Measurements from ENCODE around the gene ABHD6. TPM values are rescaled to one million over a fixed set of nuclear protein-coding genes. Genes with fewer than 3 reads are reported as not detected.
A peak's percentile ranks its signal among the peaks of the same experiment; 100 is the strongest.
"Not testable (repeated sequence)": the region's sequence is repeated elsewhere in the genome, so short reads cannot be mapped to it uniquely, and the experiment has no call there.

ABHD6 gene
- total RNA-seq, 1 experiment from 2014 or later: 8.9 TPM

- no peak for DNase-seq (ENCODE audit: low read depth)
- in situ Hi-C loops (cut with HindIII; ENCODE audit: low pct_unique_long_range_greater_than_20kb, low sequenced_read_pairs): no loop called here
Observed at GRCh38 chr3:58236527-58237237, 910 bp upstream of the ABHD6 start.

- in situ Hi-C loops (cut with HindIII; ENCODE audit: low pct_unique_long_range_greater_than_20kb, low sequenced_read_pairs): no loop called here
- DNase-seq (ENCODE audit: low read depth): no peak
Observed at GRCh38 chr3:58237941-58238681, 519 bp downstream of the ABHD6 start.

- DNase-seq (ENCODE audit: low read depth): no peak
- in situ Hi-C loops (cut with HindIII; ENCODE audit: low pct_unique_long_range_greater_than_20kb, low sequenced_read_pairs): no loop called here
Observed at GRCh38 chr3:58238830-58239229, 1.2 kb downstream of the ABHD6 start.

- in situ Hi-C loops (cut with HindIII; ENCODE audit: low pct_unique_long_range_greater_than_20kb, low sequenced_read_pairs): no loop called here
- DNase-seq (ENCODE audit: low read depth): no peak
Observed at GRCh38 chr3:58241306-58242044, 3.9 kb downstream of the ABHD6 start.

- no peak for DNase-seq (ENCODE audit: low read depth)
- in situ Hi-C loops (cut with HindIII; ENCODE audit: low pct_unique_long_range_greater_than_20kb, low sequenced_read_pairs): no loop called here
Observed at GRCh38 chr3:58242340-58242739, 4.7 kb downstream of the ABHD6 start.

- DNase-seq (ENCODE audit: low read depth); in situ Hi-C loops (cut with HindIII; ENCODE audit: low pct_unique_long_range_greater_than_20kb, low sequenced_read_pairs): not testable (repeated sequence)
Observed at GRCh38 chr3:58242860-58243259, 5.3 kb downstream of the ABHD6 start.

- no peak for DNase-seq (ENCODE audit: low read depth)
- in situ Hi-C loops (cut with HindIII; ENCODE audit: low pct_unique_long_range_greater_than_20kb, low sequenced_read_pairs): no loop called here
Observed at GRCh38 chr3:58243976-58244585, 6.5 kb downstream of the ABHD6 start.

GRCh38 chr3:58246148-58247047 lies 8.8 kb downstream of the ABHD6 start:
- DNase-seq (ENCODE audit: low read depth): no peak
- in situ Hi-C loops (cut with HindIII; ENCODE audit: low pct_unique_long_range_greater_than_20kb, low sequenced_read_pairs): no loop called here

GRCh38 chr3:58249358-58250092 lies 11.9 kb downstream of the ABHD6 start:
- peak; percentile 41 for DNase-seq (ENCODE audit: low read depth)
- in situ Hi-C loops (cut with HindIII; ENCODE audit: low pct_unique_long_range_greater_than_20kb, low sequenced_read_pairs): no loop called here

GRCh38 chr3:58250093-58250707 lies 12.6 kb downstream of the ABHD6 start:
- in situ Hi-C loops (cut with HindIII; ENCODE audit: low pct_unique_long_range_greater_than_20kb, low sequenced_read_pairs): no loop called here

GRCh38 chr3:58251631-58252035 lies 14.0 kb downstream of the ABHD6 start:
- DNase-seq (ENCODE audit: low read depth): no peak
- in situ Hi-C loops (cut with HindIII; ENCODE audit: low pct_unique_long_range_greater_than_20kb, low sequenced_read_pairs): no loop called here

More at GRCh38 chr3:58250093-58250707, 12.6 kb downstream of the ABHD6 start:
- DNase-seq (ENCODE audit: low read depth): no peak

- in situ Hi-C loops (cut with HindIII; ENCODE audit: low pct_unique_long_range_greater_than_20kb, low sequenced_read_pairs): no loop called here
- DNase-seq (ENCODE audit: low read depth): no peak
Observed at GRCh38 chr3:58254144-58254543, 16.6 kb downstream of the ABHD6 start.

- DNase-seq (ENCODE audit: low read depth): no peak
- in situ Hi-C loops (cut with HindIII; ENCODE audit: low pct_unique_long_range_greater_than_20kb, low sequenced_read_pairs): no loop called here
Observed at GRCh38 chr3:58256061-58256460, 18.5 kb downstream of the ABHD6 start.

GRCh38 chr3:58256511-58256910 lies 18.9 kb downstream of the ABHD6 start:
- in situ Hi-C loops (cut with HindIII; ENCODE audit: low pct_unique_long_range_greater_than_20kb, low sequenced_read_pairs): no loop called here
- no peak for DNase-seq (ENCODE audit: low read depth)

- in situ Hi-C loops (cut with HindIII; ENCODE audit: low pct_unique_long_range_greater_than_20kb, low sequenced_read_pairs): no loop called here
- no peak for DNase-seq (ENCODE audit: low read depth)
Observed at GRCh38 chr3:58258392-58259055, 20.9 kb downstream of the ABHD6 start.

- peak; percentile 59 for DNase-seq (ENCODE audit: low read depth)
Observed at GRCh38 chr3:58260261-58260731, 22.7 kb downstream of the ABHD6 start.

More at GRCh38 chr3:58260261-58260731, 22.7 kb downstream of the ABHD6 start:
- in situ Hi-C loops (cut with HindIII; ENCODE audit: low pct_unique_long_range_greater_than_20kb, low sequenced_read_pairs): no loop called here
